ENCODE results near the gene CENPT.
"Not testable (repeated sequence)": the region's sequence is repeated elsewhere in the genome, so short reads cannot be mapped to it uniquely, and the experiment has no call there.

Gene CENPT

GRCh38 chr16:67873435-67874370 is 26.2 kb upstream of the CENPT start:
- no peak for DNase-seq

GRCh38 chr16:67872631-67873434 is 25.3 kb upstream of the CENPT start, which contains the start of gene EDC4:
Gene EDC4, plus strand, starts transcription at chr16:67873052. Its CDS starts 210 bp downstream, at chr16:67873262.
- peak; percentile 93 for DNase-seq

- DNase-seq: no peak
Observed at GRCh38 chr16:67872131-67872630, 24.7 kb upstream of the CENPT start.

- DNase-seq: no peak
Observed at GRCh38 chr16:67871256-67871655, 23.8 kb upstream of the CENPT start.

- DNase-seq: no peak
Observed at GRCh38 chr16:67869653-67870052, 22.2 kb upstream of the CENPT start.

- DNase-seq: no peak
Observed at GRCh38 chr16:67868290-67868689, 20.8 kb upstream of the CENPT start.

- no peak for DNase-seq
Observed at GRCh38 chr16:67865318-67865717, 17.8 kb upstream of the CENPT start.

GRCh38 chr16:67864594-67864993 is 17.1 kb upstream of the CENPT start:
- no peak for DNase-seq

GRCh38 chr16:67864044-67864443 is 16.6 kb upstream of the CENPT start:
- not testable (repeated sequence) for DNase-seq

GRCh38 chr16:67862623-67863583 is 15.4 kb upstream of the CENPT start:
- no peak for DNase-seq

- no peak for DNase-seq
Observed at GRCh38 chr16:67861877-67862276, 14.4 kb upstream of the CENPT start.

- no peak for DNase-seq
Observed at GRCh38 chr16:67860589-67861398, 13.3 kb upstream of the CENPT start.

GRCh38 chr16:67858500-67858899 is 11.0 kb upstream of the CENPT start:
- DNase-seq: no peak

- no peak for DNase-seq
Observed at GRCh38 chr16:67857547-67858233, 10.2 kb upstream of the CENPT start.

GRCh38 chr16:67856927-67857546 is 9.5 kb upstream of the CENPT start:
- DNase-seq: no peak

GRCh38 chr16:67855789-67856188 is 8.3 kb upstream of the CENPT start:
- DNase-seq: no peak

- DNase-seq: no peak
Observed at GRCh38 chr16:67853670-67854069, 6.2 kb upstream of the CENPT start.

GRCh38 chr16:67848118-67848517 is 625 bp upstream of the CENPT start:
- DNase-seq: no peak

- peak; percentile 96 for DNase-seq
Observed at GRCh38 chr16:67846320-67847063, 1.0 kb downstream of the CENPT start, which contains the start of gene NUTF2. Gene NUTF2, plus strand, starts transcription at chr16:67846933. Its CDS starts 18,198 bp downstream, at chr16:67865131.

GRCh38 chr16:67846063-67846319 is 1.5 kb downstream of the CENPT start:
- DNase-seq: no peak
